Progenitor cell of endocrine pancreas (in vitro differentiated cells): Measurements from ENCODE around the gene NFXL1. TPM values are rescaled to one million over a fixed set of nuclear protein-coding genes. Genes with fewer than 3 reads are reported as not detected.

ENCODE experiments used
- DNase-seq: peaks from one replicate; pipeline ENCODE4 v3.0.0; 2021; ENCODE audit warnings: low spot score; ENCODE audit not compliant: unreplicated experiment
- H3K27ac Mint-ChIP-seq: 2 replicates; pipeline ENCODE4 v1.8.0; 2021; ENCODE audit warnings: mild to moderate bottlenecking, moderate library complexity, mixed read lengths
- H3K27me3 Mint-ChIP-seq: 2 replicates; pipeline ENCODE4 v1.8.0; 2021; ENCODE audit warnings: mixed read lengths
- H3K36me3 Mint-ChIP-seq: 2 replicates; pipeline ENCODE4 v1.8.0; 2022; ENCODE audit warnings: mixed read lengths; ENCODE audit not compliant: insufficient read depth
- H3K4me1 Mint-ChIP-seq: 2 replicates; pipeline ENCODE4 v1.8.0; 2021; ENCODE audit warnings: low read depth, mixed read lengths
- H3K4me3 Mint-ChIP-seq: 2 replicates; pipeline ENCODE4 v1.8.0; 2021; ENCODE audit warnings: low read depth, mild to moderate bottlenecking, moderate library complexity, mixed read lengths
- H3K9me3 Mint-ChIP-seq: 2 replicates; pipeline ENCODE4 v1.8.0; 2021; ENCODE audit warnings: low read depth, mixed read lengths
- CTCF ChIP-seq: fragments of 200-600 bp; sonication (generic); IDR thresholded peaks from one replicate; pipeline ENCODE4 v1.5.0; 2021; ENCODE audit warnings: antibody characterized with exemption, mild to moderate bottlenecking; ENCODE audit not compliant: unreplicated experiment
- total RNA-seq: library from RNA; stranded (reverse); gene quantifications from 2 replicates; pipeline ENCODE4 v1.2.1, GENCODE V29; 2021

NFXL1 gene
- total RNA-seq, 1 donor from 2014 or later, result 39.3 TPM

GRCh38 chr4:47862297-47862696, 52.1 kb downstream of the NFXL1 start:
- no peak for DNase-seq
- H3K36me3 Mint-ChIP-seq, result peaks cover 18% of the 10 kb centered on the region
- H3K4me1 Mint-ChIP-seq, result peaks cover 2% of the 10 kb centered on the region
- no peaks in the 10 kb centered on the region for H3K27me3 Mint-ChIP-seq
- H3K4me3 Mint-ChIP-seq, result no peak overlapping the region
- H3K27ac Mint-ChIP-seq, result no peak overlapping the region
- no peaks in the 10 kb centered on the region for H3K9me3 Mint-ChIP-seq
- no peak for TF ChIP-seq CTCF

GRCh38 chr4:47860305-47860704, 54.1 kb downstream of the NFXL1 start:
- DNase-seq, result no peak
- Mint-ChIP-seq H3K4me1 (peaks cover 2% of the 10 kb centered on the region), H3K27ac (no peak overlapping the region), H3K4me3 (no peak overlapping the region), H3K36me3 (peaks cover 13% of the 10 kb centered on the region), H3K9me3 (no peaks in the 10 kb centered on the region), H3K27me3 (no peaks in the 10 kb centered on the region)
- TF ChIP-seq CTCF, result no peak

GRCh38 chr4:47858006-47858405, 56.4 kb downstream of the NFXL1 start:
- no peak for DNase-seq
- TF ChIP-seq CTCF, result no peak
- H3K4me1 Mint-ChIP-seq, result peaks cover 2% of the 10 kb centered on the region
- H3K36me3 Mint-ChIP-seq, result peaks cover 17% of the 10 kb centered on the region
- H3K27ac Mint-ChIP-seq, result no peak overlapping the region
- no peak overlapping the region for H3K4me3 Mint-ChIP-seq
- no peaks in the 10 kb centered on the region for H3K27me3 Mint-ChIP-seq
- no peaks in the 10 kb centered on the region for H3K9me3 Mint-ChIP-seq

- DNase-seq, result no peak
- Mint-ChIP-seq H3K9me3 (no peaks in the 10 kb centered on the region), H3K36me3 (peaks cover 16% of the 10 kb centered on the region), H3K27ac (no peak overlapping the region), H3K4me3 (no peak overlapping the region), H3K27me3 (no peaks in the 10 kb centered on the region), H3K4me1 (peaks cover 2% of the 10 kb centered on the region)
- no peak for TF ChIP-seq CTCF
Measured at GRCh38 chr4:47856713-47857112, 57.7 kb downstream of the NFXL1 start.

- no peaks in the 10 kb centered on the region for H3K27me3 Mint-ChIP-seq
- peaks cover 17% of the 10 kb centered on the region for H3K36me3 Mint-ChIP-seq
- no peak overlapping the region for H3K27ac Mint-ChIP-seq
- H3K9me3 Mint-ChIP-seq, result no peaks in the 10 kb centered on the region
- no peak overlapping the region for H3K4me3 Mint-ChIP-seq
- H3K4me1 Mint-ChIP-seq, result peaks cover 9% of the 10 kb centered on the region
- no peak for TF ChIP-seq CTCF
- DNase-seq, result no peak
Measured at GRCh38 chr4:47855350-47855749, 59.0 kb downstream of the NFXL1 start.

- H3K9me3 Mint-ChIP-seq, result no peaks in the 10 kb centered on the region
- H3K4me1 Mint-ChIP-seq, result peaks cover 10% of the 10 kb centered on the region
- H3K4me3 Mint-ChIP-seq, result no peak overlapping the region
- no peak for DNase-seq
- TF ChIP-seq CTCF, result no peak
- no peaks in the 10 kb centered on the region for H3K27me3 Mint-ChIP-seq
- H3K27ac Mint-ChIP-seq, result no peak overlapping the region
- peaks cover 27% of the 10 kb centered on the region for H3K36me3 Mint-ChIP-seq
Measured at GRCh38 chr4:47852136-47852535, 62.2 kb downstream of the NFXL1 start.
